H9 (cell line): ENCODE results near the gene GPR21. TPM values are rescaled to one million over a fixed set of nuclear protein-coding genes. Genes with fewer than 3 reads are reported as not detected.

Source experiments
- DNase-seq: peaks from one replicate; pipeline ENCODE4 v3.0.0-alpha.2; 2017
- H2AFZ ChIP-seq: one replicate; pipeline ENCODE4 v1.6.1; 2013; ENCODE audit warnings: mild to moderate bottlenecking, low read length, control low read depth, moderate library complexity
- H2AK5ac ChIP-seq: 2 replicates; pipeline ENCODE4 v1.6.1; 2013; ENCODE audit warnings: low read length, control low read depth, mixed read lengths; ENCODE audit not compliant: insufficient read length
- H2BK120ac ChIP-seq: one replicate; pipeline ENCODE4 v1.6.1; 2013; ENCODE audit warnings: low read depth, mild to moderate bottlenecking, low read length, control low read depth, inconsistent platforms; ENCODE audit not compliant: poor library complexity, severe bottlenecking
- H2BK12ac ChIP-seq: 2 replicates; pipeline ENCODE4 v1.6.1; 2013; ENCODE audit warnings: low read length, control low read depth, mixed read lengths, low read depth; ENCODE audit not compliant: insufficient read length
- H2BK15ac ChIP-seq: 2 replicates; pipeline ENCODE4 v1.6.1; 2013; ENCODE audit warnings: low read depth, low read length, control low read depth
- H2BK20ac ChIP-seq: one replicate; pipeline ENCODE4 v1.6.1; 2013; ENCODE audit warnings: low read depth, mild to moderate bottlenecking, low read length, control low read depth, inconsistent platforms; ENCODE audit not compliant: poor library complexity, severe bottlenecking
- H2BK5ac ChIP-seq: 2 replicates; pipeline ENCODE4 v1.6.1; 2013; ENCODE audit warnings: low read length, control low read depth, mixed read lengths; ENCODE audit not compliant: insufficient read length
- H3K14ac ChIP-seq: 2 replicates; pipeline ENCODE4 v1.6.1; 2013; ENCODE audit warnings: low read length, control low read depth; ENCODE audit not compliant: insufficient read depth
- H3K18ac ChIP-seq: 2 replicates; pipeline ENCODE4 v1.6.1; 2013; ENCODE audit warnings: low read depth, mild to moderate bottlenecking, mixed read lengths, low read length, control low read depth; ENCODE audit not compliant: insufficient read length
- H3K23ac ChIP-seq: 2 replicates; pipeline ENCODE4 v1.6.1; 2013; ENCODE audit warnings: low read length, control low read depth, mixed read lengths, low read depth; ENCODE audit not compliant: insufficient read length
- H3K23me2 ChIP-seq: 2 replicates; pipeline ENCODE4 v1.6.1; 2013; ENCODE audit warnings: low read depth, mild to moderate bottlenecking, mixed read lengths, low read length, control low read depth; ENCODE audit not compliant: insufficient read length, poor library complexity, severe bottlenecking
- H3K27ac ChIP-seq: 2 replicates; pipeline ENCODE4 v1.5.1; 2013; ENCODE audit warnings: low read length, control low read depth, mixed read lengths, low read depth; ENCODE audit not compliant: insufficient read length
- H3K27me3 ChIP-seq: 2 replicates; pipeline ENCODE4 v1.6.1; 2013; ENCODE audit warnings: low read length, control low read depth, inconsistent platforms; ENCODE audit not compliant: insufficient read depth
- H3K4ac ChIP-seq: 2 replicates; pipeline ENCODE4 v1.6.1; 2013; ENCODE audit warnings: low read depth, mild to moderate bottlenecking, control low read depth, inconsistent platforms, low read length, moderate library complexity
- H3K4me1 ChIP-seq: 2 replicates; pipeline ENCODE4 v1.6.1; 2013; ENCODE audit warnings: low read length, control low read depth, inconsistent platforms; ENCODE audit not compliant: insufficient read depth
- H3K4me2 ChIP-seq: 2 replicates; pipeline ENCODE4 v1.6.1; 2013; ENCODE audit warnings: low read length, control low read depth, mixed read lengths; ENCODE audit not compliant: insufficient read length, insufficient read depth
- H3K56ac ChIP-seq: 2 replicates; pipeline ENCODE4 v1.6.1; 2013; ENCODE audit warnings: low read depth, mild to moderate bottlenecking, mixed read lengths, low read length, control low read depth; ENCODE audit not compliant: insufficient read length
- H3K79me1 ChIP-seq: 2 replicates; pipeline ENCODE4 v1.6.1; 2013; ENCODE audit warnings: low read depth, mild to moderate bottlenecking, moderate library complexity, low read length, control low read depth, inconsistent platforms; ENCODE audit not compliant: insufficient read depth, poor library complexity, severe bottlenecking
- H3K79me2 ChIP-seq: 2 replicates; pipeline ENCODE4 v1.6.1; 2013; ENCODE audit warnings: low read length, control low read depth, inconsistent platforms; ENCODE audit not compliant: insufficient read depth
- H3K9ac ChIP-seq: 2 replicates; pipeline ENCODE4 v1.6.1; 2013; ENCODE audit warnings: low read length, control low read depth, mixed read lengths; ENCODE audit not compliant: insufficient read length; ENCODE audit errors: extremely low read depth
- H3K9me3 ChIP-seq: one replicate; pipeline ENCODE4 v1.6.1; 2013; ENCODE audit warnings: low read depth, low read length, inconsistent platforms; ENCODE audit not compliant: control insufficient read depth
- H3T11ph ChIP-seq: one replicate; pipeline ENCODE4 v1.6.1; 2013; ENCODE audit warnings: mild to moderate bottlenecking, low read length, control low read depth, inconsistent platforms
- H4K20me1 ChIP-seq: one replicate; pipeline ENCODE4 v1.6.1; 2013; ENCODE audit not compliant: control insufficient read depth, insufficient read length, insufficient read depth
- H4K5ac ChIP-seq: 2 replicates; pipeline ENCODE4 v1.6.1; 2013; ENCODE audit warnings: low read depth, mild to moderate bottlenecking, mixed read lengths, low read length, control low read depth; ENCODE audit not compliant: insufficient read length
- H4K8ac ChIP-seq: replicated peaks from 2 replicates; pipeline ENCODE4 v1.6.1; 2013; ENCODE audit warnings: low read length, control low read depth, mixed read lengths, low read depth; ENCODE audit not compliant: insufficient read length
- H4K91ac ChIP-seq: 2 replicates; pipeline ENCODE4 v1.6.1; 2013; ENCODE audit warnings: low read depth, mild to moderate bottlenecking, moderate library complexity, mixed read lengths, low read length, control low read depth; ENCODE audit not compliant: insufficient read length
- H3K27ac Mint-ChIP-seq, 3 experiments: 2 replicates in 2 of 3; 3 replicates in 1 of 3; pipeline ENCODE4 v1.8.0; 2020 to 2021; ENCODE audit warnings: mixed read lengths in 3 of 3, mild to moderate bottlenecking in 1 of 3, moderate library complexity in 1 of 3
- H3K27me3 Mint-ChIP-seq: 2 replicates; pipeline ENCODE4 v1.8.0; 2021; ENCODE audit warnings: low read depth, mild to moderate bottlenecking, moderate library complexity, mixed read lengths
- H3K36me3 Mint-ChIP-seq, 3 experiments: 2 replicates in 2 of 3; 3 replicates in 1 of 3; pipeline ENCODE4 v1.8.0; 2020 to 2021; ENCODE audit warnings: low read depth in 3 of 3, mixed read lengths in 3 of 3; ENCODE audit not compliant: insufficient read depth in 1 of 3
- H3K4me1 Mint-ChIP-seq, 2 experiments: 2 replicates each; pipeline ENCODE4 v1.8.0; 2020; ENCODE audit warnings: mixed read lengths in 2 of 2
- H3K4me3 Mint-ChIP-seq, 2 experiments: 2 replicates in 1 of 2; 3 replicates in 1 of 2; pipeline ENCODE4 v1.8.0; 2020 to 2021; ENCODE audit warnings: mild to moderate bottlenecking in 2 of 2, mixed read lengths in 2 of 2, moderate library complexity in 1 of 2
- H3K9me3 Mint-ChIP-seq, 2 experiments: 2 replicates in 1 of 2; 3 replicates in 1 of 2; pipeline ENCODE4 v1.8.0; 2020; ENCODE audit warnings: mild to moderate bottlenecking in 2 of 2, mixed read lengths in 2 of 2, moderate library complexity in 1 of 2
- WGBS: extraction: QIAGEN DNeasy Blood & Tissue Kit; methylation state at CpG from one replicate; pipeline ENCODE4 v1.1.7; 2013; ENCODE audit warnings: missing lambda C conversion rate, low lambda C conversion rate, mixed read lengths; ENCODE audit not compliant: insufficient read length; ENCODE audit errors: extremely low coverage; 5-methylcytosine and 5-hydroxymethylcytosine counted together
- total RNA-seq: library from RNA; stranded (reverse); gene quantifications from 2 replicates; pipeline ENCODE4 v1.2.1, GENCODE V29; 2021
- TF ChIP-seq, protein P1 (sequence below): fragments of 200-600 bp; sonication (generic); conservative IDR thresholded peaks from 3 replicates; pipeline ENCODE4 v1.8.0; 2021; ENCODE audit warnings: antibody characterized with exemption, mild to moderate bottlenecking

The GPR21 gene
- total RNA-seq, 1 experiment from 2014 or later: 0.87 TPM

DNA sequence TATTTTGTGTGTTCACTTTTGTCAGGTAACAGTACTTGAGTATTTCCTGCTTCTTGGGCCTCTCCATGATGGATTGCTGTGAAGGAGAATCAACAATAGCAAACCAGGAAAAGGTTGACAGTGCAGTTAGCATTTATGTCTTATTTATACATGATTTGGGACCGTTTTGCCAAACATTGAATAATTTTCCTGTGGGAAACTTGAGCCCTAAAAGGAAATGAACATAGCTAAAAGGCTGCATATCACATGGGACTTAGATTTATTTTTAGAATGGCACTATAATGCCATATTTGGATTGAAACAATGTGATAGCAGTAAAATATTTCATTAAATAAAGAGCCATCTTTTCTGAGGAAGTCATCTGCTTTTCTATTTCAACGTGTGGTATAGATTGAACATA lies 15.3 kb downstream of the GPR21 start:
- H3K56ac ChIP-seq: no peak overlapping the region
- no peak overlapping the region for H2BK120ac ChIP-seq
- H2BK20ac ChIP-seq: no peak overlapping the region
- no peak overlapping the region for H3K18ac ChIP-seq
- no peak overlapping the region for H2BK12ac ChIP-seq
- H3K23ac ChIP-seq: no peak overlapping the region
- H3K9ac ChIP-seq: no peak overlapping the region
- peaks cover 3 to 12% (median 3%) of the 10 kb centered on the region in 3 experiments; a peak in 4 of 7 replicates for H3K36me3 Mint-ChIP-seq
- H3K4me2 ChIP-seq: no peak overlapping the region
- H3K14ac ChIP-seq: no peak overlapping the region
- H3K27me3 Mint-ChIP-seq: no peaks in the 10 kb centered on the region
- no peaks in the 10 kb centered on the region for H4K20me1 ChIP-seq
- H3K23me2 ChIP-seq: no peaks in the 10 kb centered on the region
- H2AK5ac ChIP-seq: no peak overlapping the region
- H4K5ac ChIP-seq: no peak overlapping the region
- no peak overlapping the region for H4K91ac ChIP-seq
- TF ChIP-seq, protein P1, sequence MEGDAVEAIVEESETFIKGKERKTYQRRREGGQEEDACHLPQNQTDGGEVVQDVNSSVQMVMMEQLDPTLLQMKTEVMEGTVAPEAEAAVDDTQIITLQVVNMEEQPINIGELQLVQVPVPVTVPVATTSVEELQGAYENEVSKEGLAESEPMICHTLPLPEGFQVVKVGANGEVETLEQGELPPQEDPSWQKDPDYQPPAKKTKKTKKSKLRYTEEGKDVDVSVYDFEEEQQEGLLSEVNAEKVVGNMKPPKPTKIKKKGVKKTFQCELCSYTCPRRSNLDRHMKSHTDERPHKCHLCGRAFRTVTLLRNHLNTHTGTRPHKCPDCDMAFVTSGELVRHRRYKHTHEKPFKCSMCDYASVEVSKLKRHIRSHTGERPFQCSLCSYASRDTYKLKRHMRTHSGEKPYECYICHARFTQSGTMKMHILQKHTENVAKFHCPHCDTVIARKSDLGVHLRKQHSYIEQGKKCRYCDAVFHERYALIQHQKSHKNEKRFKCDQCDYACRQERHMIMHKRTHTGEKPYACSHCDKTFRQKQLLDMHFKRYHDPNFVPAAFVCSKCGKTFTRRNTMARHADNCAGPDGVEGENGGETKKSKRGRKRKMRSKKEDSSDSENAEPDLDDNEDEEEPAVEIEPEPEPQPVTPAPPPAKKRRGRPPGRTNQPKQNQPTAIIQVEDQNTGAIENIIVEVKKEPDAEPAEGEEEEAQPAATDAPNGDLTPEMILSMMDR: no peak
- H2BK15ac ChIP-seq: no peak overlapping the region
- H3K4me1 ChIP-seq: no peaks in the 10 kb centered on the region
- no peak overlapping the region for H3K4me3 Mint-ChIP-seq
- no peak overlapping the region for H4K8ac ChIP-seq
- no peaks in the 10 kb centered on the region for H3K9me3 Mint-ChIP-seq
- no peaks in the 10 kb centered on the region for H3K79me1 ChIP-seq
- DNase-seq: no peak
- H3K27ac ChIP-seq: no peak overlapping the region
- peaks cover 9 to 10% of the 10 kb centered on the region in 2 experiments for H3K4me1 Mint-ChIP-seq
- no peak overlapping the region for H2AFZ ChIP-seq
- H3K4ac ChIP-seq: no peak overlapping the region
- no peak overlapping the region for H3K27ac Mint-ChIP-seq
- H3K9me3 ChIP-seq: no peaks in the 10 kb centered on the region
- no peak overlapping the region for H2BK5ac ChIP-seq
- H3T11ph ChIP-seq: no peak overlapping the region
- no CpG with 5 or more reads among the region's 2 CpGs for whole genome bisulfite sequencing
- H3K79me2 ChIP-seq: no peaks in the 10 kb centered on the region
- H3K27me3 ChIP-seq: no peaks in the 10 kb centered on the region
